Common myeloid progenitor, CD34-positive (primary cell): Measurements from ENCODE around the gene ZNF628.

Experiments
- CTCF ChIA-PET: fragments of 350-600 bp; sonication (Branson Sonifier 250); formaldehyde crosslinking; loops from one replicate; lab custom pipeline; 2021; ENCODE audit warnings: antibody characterized with exemption; lab: Charles Lee
- POLR2A ChIA-PET: fragments of 350-600 bp; sonication (Branson Sonifier 250); formaldehyde crosslinking; loops from one replicate; lab custom pipeline; 2021; ENCODE audit warnings: antibody characterized with exemption; lab: Charles Lee
- DNase-seq, 3 donors: peaks; one replicate each; pipeline versions ENCODE4 v3.0.0 to v3.0.0-alpha.2; 2013
- H3K27ac ChIP-seq, 2 experiments: 1 replicate in 1 of 2; 2 replicates in 1 of 2; pipeline ENCODE4 v1.7.0; 2013; ENCODE audit warnings: inconsistent platforms in 2 of 2, low read length in 2 of 2, mild to moderate bottlenecking in 2 of 2, low read depth in 1 of 2, moderate library complexity in 1 of 2; ENCODE audit not compliant: severe bottlenecking in 2 of 2, insufficient read depth in 1 of 2, poor library complexity in 1 of 2
- H3K27me3 ChIP-seq, 5 experiments: replicated peaks in 2 of 5; 1 replicate in 3 of 5; 2 replicates in 2 of 5; pipeline versions ENCODE4 v1.6.1 to v1.7.0; 2013; ENCODE audit warnings: low read length in 4 of 5, mild to moderate bottlenecking in 2 of 5, moderate library complexity in 2 of 5, inconsistent platforms in 1 of 5; ENCODE audit not compliant: insufficient read depth in 5 of 5, control insufficient read depth in 4 of 5
- H3K36me3 ChIP-seq, 4 experiments: 1 replicate in 2 of 4; 2 replicates in 2 of 4; pipeline versions ENCODE4 v1.6.1 to v1.7.0; 2013; ENCODE audit warnings: low read length in 3 of 4, control low read depth in 1 of 4, mild to moderate bottlenecking in 1 of 4; ENCODE audit not compliant: control insufficient read depth in 4 of 4, insufficient read depth in 4 of 4
- H3K4me1 ChIP-seq, 4 experiments: 1 replicate in 3 of 4; 2 replicates in 1 of 4; pipeline versions ENCODE4 v1.6.1 to v1.7.1; 2013; ENCODE audit warnings: low read length in 3 of 4, mild to moderate bottlenecking in 3 of 4, control low read depth in 1 of 4, inconsistent platforms in 1 of 4, moderate library complexity in 1 of 4; ENCODE audit not compliant: control insufficient read depth in 4 of 4, insufficient read depth in 4 of 4; ENCODE audit errors: control extremely low read depth in 1 of 4
- H3K4me3 ChIP-seq, 7 experiments: 1 replicate in 4 of 7; 2 replicates in 3 of 7; pipeline versions ENCODE4 v1.5.1 to v1.7.0; 2013; ENCODE audit warnings: mild to moderate bottlenecking in 7 of 7, low read length in 6 of 7, moderate library complexity in 6 of 7, inconsistent platforms in 2 of 7, low read depth in 2 of 7, control low read depth in 1 of 7; ENCODE audit not compliant: insufficient read depth in 4 of 7, control insufficient read depth in 1 of 7; ENCODE audit errors: extremely low read depth in 1 of 7
- H3K9me3 ChIP-seq, 5 experiments: 1 replicate in 4 of 5; 2 replicates in 1 of 5; pipeline versions ENCODE4 v1.6.1 to v1.7.1; 2013; ENCODE audit warnings: low read length in 4 of 5, mild to moderate bottlenecking in 2 of 5, inconsistent platforms in 1 of 5, low read depth in 1 of 5, moderate library complexity in 1 of 5; ENCODE audit not compliant: control insufficient read depth in 4 of 5, insufficient read depth in 2 of 5; ENCODE audit errors: control extremely low read depth in 1 of 5
- WGBS: methylation state at CpG from one replicate; pipeline ENCODE4 v1.1.5; 2013; ENCODE audit not compliant: insufficient coverage; 5-methylcytosine and 5-hydroxymethylcytosine counted together

The ZNF628 gene

GRCh38 chr19:55442372-55442961 is 34.0 kb upstream of the ZNF628 start:
- Histone ChIP-seq H3K27me3 (peaks cover 3 to 95% (median 49%) of the 10 kb centered on the region in 5 experiments), H3K9me3 (no peaks in the 10 kb centered on the region), H3K36me3 (no peaks in the 10 kb centered on the region), H3K4me3 (no peak overlapping the region), H3K27ac (no peak overlapping the region), H3K4me1 (peaks cover 0 to 34% (median 28%) of the 10 kb centered on the region in 4 experiments)
- ChIA-PET POLR2A (interaction anchor here (1.8 kb wide), 1 partner anchor 35 kb away, joined by 7 read pairs; the partner anchor contains the start of gene UBE2S), CTCF (no interaction called here)
- 1% methylated on average over 53 of the region's 72 CpGs for WGBS
- peak in 2 of 3 donors; percentile 70 to 77 for DNase-seq

GRCh38 chr19:55443045-55443823 is 33.2 kb upstream of the ZNF628 start, which contains the start of gene SHISA7:
TSS of gene SHISA7 (minus strand) at chr19:55443300. CDS start at chr19:55442863, 437 bp downstream.
- H3K27ac ChIP-seq, result no peak within 1 kb of the TSS
- peak; percentile 40 to 72 (median 60) for DNase-seq
- no peaks in the 10 kb centered on the region for H3K9me3 ChIP-seq
- under 1% methylated on average over 32 of the region's 43 CpGs for WGBS
- peaks cover 0 to 34% (median 28%) of the 10 kb centered on the region in 4 experiments for H3K4me1 ChIP-seq
- no peaks in the 10 kb centered on the region for H3K36me3 ChIP-seq
- CTCF ChIA-PET, result interaction anchor here (1.0 to 1.1 kb wide), 3 partner anchors 10 to 25 kb away, joined by 3 read pairs; no protein-coding TSS in a partner anchor
- POLR2A ChIA-PET, result interaction anchor here (1.8 kb wide), 1 partner anchor 36 kb away, joined by 7 read pairs; the partner anchor contains the start of gene UBE2S
- H3K4me3 ChIP-seq, result peak within 1 kb of the TSS in 2 of 7 experiments; percentile 8 to 23
- H3K27me3 ChIP-seq, result peaks cover 3 to 96% (median 48%) of the 10 kb centered on the region in 5 experiments

GRCh38 chr19:55443824-55444480 is 32.5 kb upstream of the ZNF628 start:
- 30% methylated on average over 13 of the region's 18 CpGs for WGBS
- H3K27ac ChIP-seq, result no peak overlapping the region
- CTCF ChIA-PET, result interaction anchor here (0.6 to 1.1 kb wide), 4 partner anchors 9 to 24 kb away, joined by 3 read pairs; no protein-coding TSS in a partner anchor
- H3K36me3 ChIP-seq, result no peaks in the 10 kb centered on the region
- POLR2A ChIA-PET, result no interaction called here
- H3K27me3 ChIP-seq, result peaks cover 3 to 94% (median 41%) of the 10 kb centered on the region in 5 experiments
- no peak overlapping the region for H3K4me3 ChIP-seq
- peak; percentile 50 to 88 (median 78) for DNase-seq
- H3K9me3 ChIP-seq, result no peaks in the 10 kb centered on the region
- H3K4me1 ChIP-seq, result peaks cover 0 to 34% (median 28%) of the 10 kb centered on the region in 4 experiments

GRCh38 chr19:55444646-55445045 is 31.8 kb upstream of the ZNF628 start:
- 34% methylated on average over 9 of the region's 11 CpGs for WGBS
- H3K27me3 ChIP-seq, result peaks cover 3 to 94% (median 39%) of the 10 kb centered on the region in 5 experiments
- ChIA-PET CTCF (interaction anchor here (0.6 kb wide), 1 partner anchor 8 kb away, joined by 3 read pairs; no protein-coding TSS in a partner anchor), POLR2A (no interaction called here)
- H3K4me1 ChIP-seq, result peaks cover 0 to 34% (median 28%) of the 10 kb centered on the region in 4 experiments
- DNase-seq, result no peak
- no peaks in the 10 kb centered on the region for H3K9me3 ChIP-seq
- H3K27ac ChIP-seq, result no peak overlapping the region
- no peak overlapping the region for H3K4me3 ChIP-seq
- H3K36me3 ChIP-seq, result no peaks in the 10 kb centered on the region

GRCh38 chr19:55446060-55446459 is 30.4 kb upstream of the ZNF628 start:
- ChIA-PET CTCF (interaction anchor here (0.6 to 0.7 kb wide), 2 partner anchors 8 to 299 kb away, joined by 3 read pairs; no protein-coding TSS in a partner anchor), POLR2A (interaction anchor here (1.0 kb wide), 1 partner anchor 39 kb away, joined by 3 read pairs; no protein-coding TSS in a partner anchor)
- no peak overlapping the region for H3K4me3 ChIP-seq
- H3K4me1 ChIP-seq, result peaks cover 0 to 26% (median 19%) of the 10 kb centered on the region in 4 experiments
- DNase-seq, result no peak
- WGBS, result 90% methylated on average over 2 of the region's 8 CpGs
- H3K36me3 ChIP-seq, result no peaks in the 10 kb centered on the region
- no peak overlapping the region for H3K27ac ChIP-seq
- peaks cover 0 to 93% (median 41%) of the 10 kb centered on the region in 5 experiments for H3K27me3 ChIP-seq
- H3K9me3 ChIP-seq, result no peaks in the 10 kb centered on the region

GRCh38 chr19:55447421-55448174 is 28.8 kb upstream of the ZNF628 start:
- no peaks in the 10 kb centered on the region for H3K36me3 ChIP-seq
- 45% methylated on average over 9 of the region's 16 CpGs for WGBS
- H3K9me3 ChIP-seq, result no peaks in the 10 kb centered on the region
- DNase-seq, result peak; percentile 71 to 84 (median 72)
- POLR2A ChIA-PET, result no interaction called here
- H3K27me3 ChIP-seq, result peaks cover 0 to 93% (median 40%) of the 10 kb centered on the region in 5 experiments
- CTCF ChIA-PET, result interaction anchor here (0.6 kb wide), 1 partner anchor 33 kb away, joined by 3 read pairs; no protein-coding TSS in a partner anchor
- peaks cover 0 to 29% (median 16%) of the 10 kb centered on the region in 4 experiments for H3K4me1 ChIP-seq
- no peak overlapping the region for H3K27ac ChIP-seq
- H3K4me3 ChIP-seq, result no peak overlapping the region
